GM19099 (cell line): ENCODE data around the gene PXDC1.

ENCODE experiments used
- POLR2A ChIP-seq: IDR thresholded peaks from 3 replicates; pipeline ENCODE4 v1.6.1; 2011; ENCODE audit warnings: low read depth; ENCODE audit not compliant: insufficient read length; ENCODE audit errors: extremely low read depth

The PXDC1 gene

GRCh38 chr6:3751077-3751729 is at the start of gene PXDC1:
Gene PXDC1 (minus strand): TSS chr6:3751713. CDS start chr6:3751531, 182 bp downstream.
- TF ChIP-seq POLR2A = no peak

- TF ChIP-seq POLR2A = no peak
Observed at GRCh38 chr6:3800850-3801591, 49.5 kb upstream of the PXDC1 start.

GRCh38 chr6:3799719-3800118 is 48.2 kb upstream of the PXDC1 start:
- TF ChIP-seq POLR2A = no peak

- TF ChIP-seq POLR2A = no peak
Observed at GRCh38 chr6:3798055-3798919, 46.8 kb upstream of the PXDC1 start.

- TF ChIP-seq POLR2A = no peak
Observed at GRCh38 chr6:3797231-3798054, 45.9 kb upstream of the PXDC1 start.

GRCh38 chr6:3796719-3797041 is 45.2 kb upstream of the PXDC1 start:
- no peak for TF ChIP-seq POLR2A

- TF ChIP-seq POLR2A = no peak
Observed at GRCh38 chr6:3795836-3796718, 44.6 kb upstream of the PXDC1 start.

GRCh38 chr6:3794092-3794491 is 42.6 kb upstream of the PXDC1 start:
- no peak for TF ChIP-seq POLR2A

GRCh38 chr6:3793545-3793944 is 42.0 kb upstream of the PXDC1 start:
- no peak for TF ChIP-seq POLR2A

- no peak for TF ChIP-seq POLR2A
Observed at GRCh38 chr6:3791526-3792203, 40.2 kb upstream of the PXDC1 start.

- TF ChIP-seq POLR2A = no peak
Observed at GRCh38 chr6:3789896-3790558, 38.5 kb upstream of the PXDC1 start.

- no peak for TF ChIP-seq POLR2A
Observed at GRCh38 chr6:3789018-3789895, 37.7 kb upstream of the PXDC1 start.
